SK-N-SH (cell line): ENCODE measurements around the gene DNAJC1.

ENCODE experiments used
- EP300 ChIP-seq, 2 experiments: IDR thresholded peaks; 2 replicates each; pipeline versions ENCODE4 v1.4.0 to v1.6.1; 2012; ENCODE audit warnings: borderline replicate concordance in 1 of 2, low read depth in 1 of 2, low read length in 1 of 2
- TCF12 ChIP-seq: IDR thresholded peaks from 2 replicates; pipeline ENCODE4 v1.4.0; 2012
- TEAD4 ChIP-seq: IDR thresholded peaks from 2 replicates; pipeline ENCODE4 v1.4.0; 2012; ENCODE audit warnings: mild to moderate bottlenecking, borderline replicate concordance; ENCODE audit not compliant: insufficient read depth
- TF ChIP-seq, protein P1 (sequence below): fragments of 200-600 bp; sonication (generic); IDR thresholded peaks from 2 replicates; pipeline ENCODE4 v1.6.1; 2017; ENCODE audit warnings: antibody characterized with exemption, mild to moderate bottlenecking, moderate library complexity

DNA sequence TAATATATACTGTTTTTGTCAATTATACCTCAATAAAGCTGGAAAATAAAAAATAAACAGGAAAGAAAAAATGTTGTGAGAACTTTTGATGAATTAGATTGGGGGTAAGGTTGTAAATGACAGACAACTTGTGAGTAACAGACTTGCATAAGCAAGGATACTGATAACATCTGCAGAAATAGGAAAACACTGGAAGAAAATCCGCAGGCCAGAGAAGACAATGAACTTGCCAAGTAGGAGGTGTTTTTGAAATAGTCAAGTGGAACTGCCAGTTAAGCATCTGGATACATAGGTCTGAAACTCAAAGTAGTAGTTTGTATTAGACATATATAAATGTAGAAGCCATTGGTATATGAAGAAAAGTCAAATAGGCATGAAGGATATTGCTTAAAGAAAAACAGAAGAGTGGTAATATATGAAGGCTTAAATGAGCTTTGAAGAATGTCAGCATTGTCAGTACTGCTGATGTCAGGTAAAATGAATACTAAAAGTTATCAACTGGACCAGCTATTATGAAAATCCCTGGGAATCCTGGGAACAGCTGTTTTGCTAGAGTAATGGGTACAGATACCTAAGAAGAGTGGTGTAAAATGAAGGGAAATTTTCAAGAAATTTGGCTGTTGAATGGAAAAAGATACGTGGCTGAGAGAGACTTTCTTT, 58.7 kb downstream of the DNAJC1 start:
- TF ChIP-seq TCF12 (no peak), EP300 (IDR thresholded peaks at IDR 0.05; ENCODE audit: borderline replicate concordance in 1 of 2, low read depth in 1 of 2, low read length in 1 of 2) (no peak), TEAD4 (no peak)
- TF ChIP-seq, protein P1, sequence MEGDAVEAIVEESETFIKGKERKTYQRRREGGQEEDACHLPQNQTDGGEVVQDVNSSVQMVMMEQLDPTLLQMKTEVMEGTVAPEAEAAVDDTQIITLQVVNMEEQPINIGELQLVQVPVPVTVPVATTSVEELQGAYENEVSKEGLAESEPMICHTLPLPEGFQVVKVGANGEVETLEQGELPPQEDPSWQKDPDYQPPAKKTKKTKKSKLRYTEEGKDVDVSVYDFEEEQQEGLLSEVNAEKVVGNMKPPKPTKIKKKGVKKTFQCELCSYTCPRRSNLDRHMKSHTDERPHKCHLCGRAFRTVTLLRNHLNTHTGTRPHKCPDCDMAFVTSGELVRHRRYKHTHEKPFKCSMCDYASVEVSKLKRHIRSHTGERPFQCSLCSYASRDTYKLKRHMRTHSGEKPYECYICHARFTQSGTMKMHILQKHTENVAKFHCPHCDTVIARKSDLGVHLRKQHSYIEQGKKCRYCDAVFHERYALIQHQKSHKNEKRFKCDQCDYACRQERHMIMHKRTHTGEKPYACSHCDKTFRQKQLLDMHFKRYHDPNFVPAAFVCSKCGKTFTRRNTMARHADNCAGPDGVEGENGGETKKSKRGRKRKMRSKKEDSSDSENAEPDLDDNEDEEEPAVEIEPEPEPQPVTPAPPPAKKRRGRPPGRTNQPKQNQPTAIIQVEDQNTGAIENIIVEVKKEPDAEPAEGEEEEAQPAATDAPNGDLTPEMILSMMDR: no peak
